ENCODE measurements around the gene NEFH.

DNA sequence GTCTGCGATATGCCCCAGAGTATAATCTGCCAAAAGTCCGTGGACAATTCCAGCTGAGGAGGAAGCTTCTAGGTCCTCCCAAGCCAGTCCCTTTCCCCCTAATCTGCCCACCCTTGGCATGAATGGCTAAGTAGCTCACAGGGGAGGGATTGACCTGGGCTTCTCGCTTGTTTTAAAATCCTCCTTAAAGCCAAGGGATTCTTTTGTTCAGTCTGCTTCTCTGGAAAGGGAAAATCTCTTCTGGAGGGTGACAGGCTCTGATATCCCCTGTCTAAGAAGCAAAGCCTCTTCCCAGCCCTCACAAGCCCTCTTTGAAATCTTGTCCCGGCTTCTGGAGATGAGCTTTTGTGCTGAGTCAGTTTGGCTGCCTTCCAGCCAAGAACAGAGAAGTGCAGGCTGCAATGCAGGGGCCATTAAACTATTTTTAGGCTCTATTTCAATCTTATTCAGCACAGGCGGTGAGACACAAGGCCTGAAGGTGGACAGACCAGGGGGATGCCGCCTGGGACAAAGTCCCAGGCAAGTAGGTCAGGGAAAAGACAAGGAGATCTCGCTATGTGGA lies 23.9 kb downstream of the NEFH start:
- TF ChIP-seq EZH2 (IDR thresholded peaks at IDR 0.05; ENCODE audit: borderline replicate concordance, low read depth, low read length, poor library complexity, severe bottlenecking): no peak
- TF ChIP-seq, protein P1, sequence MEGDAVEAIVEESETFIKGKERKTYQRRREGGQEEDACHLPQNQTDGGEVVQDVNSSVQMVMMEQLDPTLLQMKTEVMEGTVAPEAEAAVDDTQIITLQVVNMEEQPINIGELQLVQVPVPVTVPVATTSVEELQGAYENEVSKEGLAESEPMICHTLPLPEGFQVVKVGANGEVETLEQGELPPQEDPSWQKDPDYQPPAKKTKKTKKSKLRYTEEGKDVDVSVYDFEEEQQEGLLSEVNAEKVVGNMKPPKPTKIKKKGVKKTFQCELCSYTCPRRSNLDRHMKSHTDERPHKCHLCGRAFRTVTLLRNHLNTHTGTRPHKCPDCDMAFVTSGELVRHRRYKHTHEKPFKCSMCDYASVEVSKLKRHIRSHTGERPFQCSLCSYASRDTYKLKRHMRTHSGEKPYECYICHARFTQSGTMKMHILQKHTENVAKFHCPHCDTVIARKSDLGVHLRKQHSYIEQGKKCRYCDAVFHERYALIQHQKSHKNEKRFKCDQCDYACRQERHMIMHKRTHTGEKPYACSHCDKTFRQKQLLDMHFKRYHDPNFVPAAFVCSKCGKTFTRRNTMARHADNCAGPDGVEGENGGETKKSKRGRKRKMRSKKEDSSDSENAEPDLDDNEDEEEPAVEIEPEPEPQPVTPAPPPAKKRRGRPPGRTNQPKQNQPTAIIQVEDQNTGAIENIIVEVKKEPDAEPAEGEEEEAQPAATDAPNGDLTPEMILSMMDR (conservative IDR thresholded peaks at IDR 0.05; ENCODE audit: low read depth, low read length): no peak

Data from A673 (cell line).